ENCODE results near the gene CAV1. TPM values are rescaled to one million over a fixed set of nuclear protein-coding genes. Genes with fewer than 3 reads are reported as not detected.

Gene CAV1
- total RNA-seq, 1 experiment from 2014 or later = 4.9 TPM

- no peaks in the 10 kb centered on the region for H3K27me3 ChIP-seq (replicated peaks; ENCODE audit: control insufficient read depth, insufficient read depth, low read length)
- peaks cover 17% of the 10 kb centered on the region; the same call in 1 of the 2 replicates for H3K4me1 ChIP-seq
- no peaks in the 10 kb centered on the region for H3K36me3 ChIP-seq (ENCODE audit: control insufficient read depth, insufficient read depth, low read length)
- TF ChIP-seq, protein P1, sequence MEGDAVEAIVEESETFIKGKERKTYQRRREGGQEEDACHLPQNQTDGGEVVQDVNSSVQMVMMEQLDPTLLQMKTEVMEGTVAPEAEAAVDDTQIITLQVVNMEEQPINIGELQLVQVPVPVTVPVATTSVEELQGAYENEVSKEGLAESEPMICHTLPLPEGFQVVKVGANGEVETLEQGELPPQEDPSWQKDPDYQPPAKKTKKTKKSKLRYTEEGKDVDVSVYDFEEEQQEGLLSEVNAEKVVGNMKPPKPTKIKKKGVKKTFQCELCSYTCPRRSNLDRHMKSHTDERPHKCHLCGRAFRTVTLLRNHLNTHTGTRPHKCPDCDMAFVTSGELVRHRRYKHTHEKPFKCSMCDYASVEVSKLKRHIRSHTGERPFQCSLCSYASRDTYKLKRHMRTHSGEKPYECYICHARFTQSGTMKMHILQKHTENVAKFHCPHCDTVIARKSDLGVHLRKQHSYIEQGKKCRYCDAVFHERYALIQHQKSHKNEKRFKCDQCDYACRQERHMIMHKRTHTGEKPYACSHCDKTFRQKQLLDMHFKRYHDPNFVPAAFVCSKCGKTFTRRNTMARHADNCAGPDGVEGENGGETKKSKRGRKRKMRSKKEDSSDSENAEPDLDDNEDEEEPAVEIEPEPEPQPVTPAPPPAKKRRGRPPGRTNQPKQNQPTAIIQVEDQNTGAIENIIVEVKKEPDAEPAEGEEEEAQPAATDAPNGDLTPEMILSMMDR (IDR thresholded peaks at IDR 0.05; ENCODE audit: insufficient read depth in 1 of 2, low read depth in 1 of 2, low read length in 1 of 2, severe bottlenecking in 1 of 2, unreplicated experiment in 1 of 2) = peak; percentile 38 to 67
- no peaks in the 10 kb centered on the region for H3K27me3 Mint-ChIP-seq (ENCODE audit: insufficient read depth, unreplicated experiment)
- H3K4me3 Mint-ChIP-seq (ENCODE audit: unreplicated experiment) = no peak overlapping the region
- CTCF ChIA-PET = interaction anchor here (0.6 to 2.5 kb wide), 11 partner anchors 10 to 411 kb away, joined by 3 to 16 read pairs (median 5); no protein-coding TSS in a partner anchor
- no peak overlapping the region for H3K27ac Mint-ChIP-seq (ENCODE audit: unreplicated experiment)
- no peaks in the 10 kb centered on the region for H3K36me3 Mint-ChIP-seq (ENCODE audit: insufficient read depth, unreplicated experiment)
- H3K9me3 ChIP-seq = no peaks in the 10 kb centered on the region
- BruUV-seq (replicated peaks) = no TSS peak
- no peaks in the 10 kb centered on the region for H3K9me3 Mint-ChIP-seq (ENCODE audit: unreplicated experiment)
- DNase-seq = no peak
- H3K4me3 ChIP-seq (ENCODE audit: low read depth, low read length) = no peak overlapping the region
- POLR2A ChIA-PET = interaction anchor here (0.6 to 0.7 kb wide), 2 partner anchors 76 to 153 kb away, joined by 3 read pairs; no protein-coding TSS in a partner anchor
- intact Hi-C loops (cut with micrococcal nuclease; ENCODE audit: unreplicated experiment) = loop anchor here (1.0 to 5.0 kb wide), 2 partner anchors 196 to 218 kb away; no protein-coding TSS in a partner anchor
- H3K4me1 Mint-ChIP-seq (ENCODE audit: low read depth, unreplicated experiment) = peaks cover 22% of the 10 kb centered on the region
These were observed 66.6 kb downstream of the CAV1 start for GRCh38 chr7:116591202-116592040.

- no peaks in the 10 kb centered on the region for H3K36me3 Mint-ChIP-seq (ENCODE audit: insufficient read depth, unreplicated experiment)
- H3K4me3 Mint-ChIP-seq (ENCODE audit: unreplicated experiment) = no peak overlapping the region
- H3K9me3 ChIP-seq = no peaks in the 10 kb centered on the region
- POLR2A ChIA-PET = interaction anchor here (0.7 kb wide), 1 partner anchor 154 kb away, joined by 3 read pairs; no protein-coding TSS in a partner anchor
- no peaks in the 10 kb centered on the region for H3K27me3 ChIP-seq (replicated peaks; ENCODE audit: control insufficient read depth, insufficient read depth, low read length)
- BruUV-seq (replicated peaks) = no TSS peak
- no peaks in the 10 kb centered on the region for H3K27me3 Mint-ChIP-seq (ENCODE audit: insufficient read depth, unreplicated experiment)
- H3K27ac Mint-ChIP-seq (ENCODE audit: unreplicated experiment) = no peak overlapping the region
- H3K9me3 Mint-ChIP-seq (ENCODE audit: unreplicated experiment) = no peaks in the 10 kb centered on the region
- DNase-seq = no peak
- H3K36me3 ChIP-seq (ENCODE audit: control insufficient read depth, insufficient read depth, low read length) = no peaks in the 10 kb centered on the region
- CTCF ChIA-PET = interaction anchor here (0.6 to 2.5 kb wide), 9 partner anchors 9 to 412 kb away, joined by 3 to 16 read pairs (median 4); no protein-coding TSS in a partner anchor
- peaks cover 17% of the 10 kb centered on the region; the same call in 1 of the 2 replicates for H3K4me1 ChIP-seq
- H3K4me1 Mint-ChIP-seq (ENCODE audit: low read depth, unreplicated experiment) = peaks cover 22% of the 10 kb centered on the region
- TF ChIP-seq, protein P1 (IDR thresholded peaks at IDR 0.05; ENCODE audit: insufficient read depth in 1 of 2, low read depth in 1 of 2, low read length in 1 of 2, severe bottlenecking in 1 of 2, unreplicated experiment in 1 of 2) = no peak
- intact Hi-C loops (cut with micrococcal nuclease; ENCODE audit: unreplicated experiment) = loop anchor here (5.0 kb wide), 1 partner anchor 195 kb away; no protein-coding TSS in a partner anchor
- no peak overlapping the region for H3K4me3 ChIP-seq (ENCODE audit: low read depth, low read length)
These were observed 67.2 kb downstream of the CAV1 start for GRCh38 chr7:116592041-116592355.

GRCh38 chr7:116592445-116592844, 67.6 kb downstream of the CAV1 start:
- H3K9me3 Mint-ChIP-seq (ENCODE audit: unreplicated experiment) = no peaks in the 10 kb centered on the region
- BruUV-seq (replicated peaks) = no TSS peak
- CTCF ChIA-PET = interaction anchor here (0.6 to 2.5 kb wide), 9 partner anchors 9 to 412 kb away, joined by 3 to 16 read pairs (median 4); no protein-coding TSS in a partner anchor
- H3K4me1 Mint-ChIP-seq (ENCODE audit: low read depth, unreplicated experiment) = peaks cover 22% of the 10 kb centered on the region
- no peak overlapping the region for H3K4me3 ChIP-seq (ENCODE audit: low read depth, low read length)
- no peaks in the 10 kb centered on the region for H3K9me3 ChIP-seq
- no peak overlapping the region for H3K27ac Mint-ChIP-seq (ENCODE audit: unreplicated experiment)
- no peaks in the 10 kb centered on the region for H3K27me3 ChIP-seq (replicated peaks; ENCODE audit: control insufficient read depth, insufficient read depth, low read length)
- intact Hi-C loops (cut with micrococcal nuclease; ENCODE audit: unreplicated experiment) = loop anchor here (5.0 kb wide), 1 partner anchor 195 kb away; no protein-coding TSS in a partner anchor
- no peaks in the 10 kb centered on the region for H3K36me3 Mint-ChIP-seq (ENCODE audit: insufficient read depth, unreplicated experiment)
- DNase-seq = no peak
- no peak overlapping the region for H3K4me3 Mint-ChIP-seq (ENCODE audit: unreplicated experiment)
- H3K4me1 ChIP-seq = peaks cover 17% of the 10 kb centered on the region; the same call in 1 of the 2 replicates
- H3K27me3 Mint-ChIP-seq (ENCODE audit: insufficient read depth, unreplicated experiment) = no peaks in the 10 kb centered on the region
- POLR2A ChIA-PET = no interaction called here
- TF ChIP-seq, protein P1 (IDR thresholded peaks at IDR 0.05; ENCODE audit: insufficient read depth in 1 of 2, low read depth in 1 of 2, low read length in 1 of 2, severe bottlenecking in 1 of 2, unreplicated experiment in 1 of 2) = no peak
- H3K36me3 ChIP-seq (ENCODE audit: control insufficient read depth, insufficient read depth, low read length) = no peaks in the 10 kb centered on the region
